B cell (primary cell): ENCODE data around the gene WDR38. TPM values are rescaled to one million over a fixed set of nuclear protein-coding genes. Genes with fewer than 3 reads are reported as not detected.
"Not testable (repeated sequence)": the region's sequence is repeated elsewhere in the genome, so short reads cannot be mapped to it uniquely, and the experiment has no call there.

ENCODE experiments used
- ATAC-seq: fragments of 200-7000 bp; cut with Tn5 transposase; one replicate; pipeline ENCODE4 v1.10.0; 2021; ENCODE audit warnings: low read depth, mild to moderate bottlenecking, moderate number of reproducible peaks, moderate library complexity
- CTCF ChIA-PET: fragments of 350-600 bp; sonication (Branson Sonifier 250); formaldehyde crosslinking; loops from one replicate; lab custom pipeline; 2021; ENCODE audit warnings: antibody characterized with exemption, inconsistent platforms; lab: Charles Lee
- POLR2A ChIA-PET: fragments of 350-600 bp; sonication (Branson Sonifier 250); formaldehyde crosslinking; loops from one replicate; lab custom pipeline; 2021; ENCODE audit warnings: antibody characterized with exemption; lab: Charles Lee
- DNase-seq: peaks from one replicate; pipeline ENCODE4 v3.0.0; 2013
- H2AFZ ChIP-seq: 2 replicates; pipeline ENCODE4 v1.6.1; 2012; ENCODE audit warnings: mild to moderate bottlenecking, low read depth, low read length; ENCODE audit not compliant: insufficient read depth, poor library complexity, severe bottlenecking
- H3K27ac ChIP-seq, 2 donors: 1 replicate in 1 of 2; 2 replicates in 1 of 2; pipeline ENCODE4 v1.5.1; 2012 to 2013; ENCODE audit warnings: low read length in 2 of 2, mild to moderate bottlenecking in 2 of 2, moderate library complexity in 1 of 2
- H3K27me3 ChIP-seq, 4 experiments: fragments of 200-600 bp in 1 of 4; sonication (generic) in 1 of 4; replicated peaks in 1 of 4; 1 replicate in 2 of 4; 2 replicates in 2 of 4; pipeline versions ENCODE4 v1.6.1 to v1.7.0; 2013 to 2016; ENCODE audit warnings: low read length in 3 of 4, mild to moderate bottlenecking in 2 of 4, mixed read lengths in 1 of 4, moderate library complexity in 1 of 4; ENCODE audit not compliant: insufficient read depth in 4 of 4, control insufficient read depth in 3 of 4; ENCODE audit errors: control extremely low read depth in 1 of 4
- H3K36me3 ChIP-seq, 2 experiments: replicated peaks in 1 of 2; 1 replicate in 1 of 2; 2 replicates in 1 of 2; pipeline versions ENCODE4 v1.6.1 to v1.7.1; 2013; ENCODE audit warnings: low read length in 1 of 2; ENCODE audit not compliant: insufficient read depth in 2 of 2, control insufficient read depth in 1 of 2; ENCODE audit errors: control extremely low read depth in 1 of 2, extremely low read depth in 1 of 2
- H3K4me1 ChIP-seq, 2 donors: fragments of 200-600 bp in 1 of 2; sonication (generic) in 1 of 2; 1 replicate in 1 of 2; 2 replicates in 1 of 2; pipeline versions ENCODE4 v1.5.1 to v1.6.1; 2013 to 2017; ENCODE audit warnings: low read length in 2 of 2; ENCODE audit not compliant: control insufficient read depth in 2 of 2, insufficient read depth in 2 of 2
- H3K4me2 ChIP-seq: replicated peaks from 2 replicates; pipeline ENCODE3; 2012; ENCODE audit warnings: mild to moderate bottlenecking, low read depth, low read length; ENCODE audit not compliant: poor library complexity, severe bottlenecking
- H3K4me3 ChIP-seq, 5 experiments: fragments of 200-600 bp in 1 of 5; sonication (generic) in 1 of 5; 1 replicate in 3 of 5; 2 replicates in 2 of 5; pipeline versions ENCODE4 v1.5.1 to v1.7.0; 2011 to 2016; ENCODE audit warnings: low read length in 4 of 5, mild to moderate bottlenecking in 4 of 5, low read depth in 2 of 5, control low read depth in 1 of 5, moderate library complexity in 1 of 5; ENCODE audit not compliant: insufficient read depth in 1 of 5; ENCODE audit errors: control extremely low read depth in 1 of 5, extremely low read depth in 1 of 5
- H3K79me2 ChIP-seq: fragments of 200-600 bp; sonication (generic); one replicate; pipeline ENCODE4 v1.6.0; 2016; ENCODE audit warnings: low read length; ENCODE audit not compliant: control insufficient read depth, insufficient read depth
- H3K9ac ChIP-seq: fragments of 200-600 bp; sonication (generic); 2 replicates; pipeline ENCODE4 v1.6.1; 2017; ENCODE audit warnings: mild to moderate bottlenecking, low read length, moderate library complexity
- H3K9me3 ChIP-seq, 3 donors: one replicate each; pipeline versions ENCODE4 v1.6.1 to v1.7.1; 2013; ENCODE audit warnings: low read length in 2 of 3; ENCODE audit not compliant: control insufficient read depth in 2 of 3, insufficient read depth in 1 of 3; ENCODE audit errors: control extremely low read depth in 1 of 3
- H4K20me1 ChIP-seq: 2 replicates; pipeline ENCODE4 v1.6.0; 2012; ENCODE audit warnings: mild to moderate bottlenecking, low read length; ENCODE audit not compliant: insufficient read depth, control insufficient read depth, poor library complexity, severe bottlenecking
- H3K27ac Mint-ChIP-seq: one replicate; pipeline ENCODE4 v1.8.0; 2021; ENCODE audit warnings: mixed read lengths
- H3K27me3 Mint-ChIP-seq: one replicate; pipeline ENCODE4 v1.8.0; 2021; ENCODE audit warnings: mixed read lengths
- H3K4me1 Mint-ChIP-seq: one replicate; pipeline ENCODE4 v1.8.0; 2021; ENCODE audit warnings: mixed read lengths
- H3K4me3 Mint-ChIP-seq: one replicate; pipeline ENCODE4 v1.8.0; 2021; ENCODE audit warnings: mixed read lengths
- H3K9me3 Mint-ChIP-seq: one replicate; pipeline ENCODE4 v1.8.0; 2022; ENCODE audit warnings: mixed read lengths; ENCODE audit not compliant: insufficient read depth
- EZH2 ChIP-seq: IDR thresholded peaks from 2 replicates; pipeline ENCODE4 v1.6.1; 2012; ENCODE audit warnings: borderline replicate concordance, low read depth, mild to moderate bottlenecking, moderate library complexity, low read length; ENCODE audit not compliant: insufficient read depth, poor library complexity, severe bottlenecking
- WGBS: methylation state at CpG from one replicate; pipeline ENCODE4 v1.1.5; 2013; ENCODE audit warnings: missing lambda C conversion rate; ENCODE audit not compliant: insufficient coverage; 5-methylcytosine and 5-hydroxymethylcytosine counted together
- intact Hi-C: fragments of 100-400 bp; cut with micrococcal nuclease; formaldehyde crosslinking; loops from one replicate; pipeline ENCODE4 v1.10.0; 2022
- polyA plus RNA-seq: library from polyadenylated mRNA; depleted of rRNA; stranded (reverse); fragments of >200 nt; gene quantifications from 2 replicates; pipeline ENCODE4 v1.2.3, GENCODE V29; 2012
- total RNA-seq, 2 donors: library from RNA; stranded (reverse); fragments of 120-200 nt in 1 of 2; gene quantifications; 1 replicate in 1 of 2; 2 replicates in 1 of 2; pipeline versions ENCODE4 v1.2.3 to v1.2.4, GENCODE V29; 2013 to 2022
- TF ChIP-seq, protein P1 (sequence below): fragments of 200-600 bp; IDR thresholded peaks from one replicate; pipeline ENCODE4 v1.8.0; 2022; ENCODE audit warnings: antibody characterized with exemption, mild to moderate bottlenecking

The WDR38 gene
- total and polyA plus RNA-seq, 2 donors (not counting 1 experiment from before 2014, with no cell fraction given): not detected

- H3K9me3 Mint-ChIP-seq: no peaks in the 10 kb centered on the region
- Histone ChIP-seq H3K27me3 (peaks cover 0 to 6% (median 0%) of the 10 kb centered on the region in 4 experiments), H3K4me2 (no peak overlapping the region), H3K79me2 (no peaks in the 10 kb centered on the region), H3K4me1 (no peaks in the 10 kb centered on the region), H3K9me3 (no peaks in the 10 kb centered on the region), H3K36me3 (no peaks in the 10 kb centered on the region), H4K20me1 (no peaks in the 10 kb centered on the region), H2AFZ (no peak overlapping the region), H3K4me3 (no peak overlapping the region), H3K27ac (no peak overlapping the region), H3K9ac (no peak overlapping the region)
- DNase-seq: no peak
- CTCF ChIA-PET: interaction anchor here (0.7 to 0.8 kb wide), 3 partner anchors 30 to 71 kb away, joined by 3 to 4 read pairs (median 4); no protein-coding TSS in a partner anchor
- no peak for TF ChIP-seq EZH2
- TF ChIP-seq, protein P1, sequence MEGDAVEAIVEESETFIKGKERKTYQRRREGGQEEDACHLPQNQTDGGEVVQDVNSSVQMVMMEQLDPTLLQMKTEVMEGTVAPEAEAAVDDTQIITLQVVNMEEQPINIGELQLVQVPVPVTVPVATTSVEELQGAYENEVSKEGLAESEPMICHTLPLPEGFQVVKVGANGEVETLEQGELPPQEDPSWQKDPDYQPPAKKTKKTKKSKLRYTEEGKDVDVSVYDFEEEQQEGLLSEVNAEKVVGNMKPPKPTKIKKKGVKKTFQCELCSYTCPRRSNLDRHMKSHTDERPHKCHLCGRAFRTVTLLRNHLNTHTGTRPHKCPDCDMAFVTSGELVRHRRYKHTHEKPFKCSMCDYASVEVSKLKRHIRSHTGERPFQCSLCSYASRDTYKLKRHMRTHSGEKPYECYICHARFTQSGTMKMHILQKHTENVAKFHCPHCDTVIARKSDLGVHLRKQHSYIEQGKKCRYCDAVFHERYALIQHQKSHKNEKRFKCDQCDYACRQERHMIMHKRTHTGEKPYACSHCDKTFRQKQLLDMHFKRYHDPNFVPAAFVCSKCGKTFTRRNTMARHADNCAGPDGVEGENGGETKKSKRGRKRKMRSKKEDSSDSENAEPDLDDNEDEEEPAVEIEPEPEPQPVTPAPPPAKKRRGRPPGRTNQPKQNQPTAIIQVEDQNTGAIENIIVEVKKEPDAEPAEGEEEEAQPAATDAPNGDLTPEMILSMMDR: no peak
- no peak overlapping the region for H3K27ac Mint-ChIP-seq
- H3K27me3 Mint-ChIP-seq: peaks cover 3% of the 10 kb centered on the region
- POLR2A ChIA-PET: no interaction called here
- no peak overlapping the region for H3K4me3 Mint-ChIP-seq
- H3K4me1 Mint-ChIP-seq: no peaks in the 10 kb centered on the region
- no peak for ATAC-seq
- 70% methylated on average over 4 of the region's 4 CpGs for WGBS
- intact Hi-C loops: no loop called here
These were observed 9.0 kb upstream of the WDR38 start for GRCh38 chr9:124844291-124844690.

DNA sequence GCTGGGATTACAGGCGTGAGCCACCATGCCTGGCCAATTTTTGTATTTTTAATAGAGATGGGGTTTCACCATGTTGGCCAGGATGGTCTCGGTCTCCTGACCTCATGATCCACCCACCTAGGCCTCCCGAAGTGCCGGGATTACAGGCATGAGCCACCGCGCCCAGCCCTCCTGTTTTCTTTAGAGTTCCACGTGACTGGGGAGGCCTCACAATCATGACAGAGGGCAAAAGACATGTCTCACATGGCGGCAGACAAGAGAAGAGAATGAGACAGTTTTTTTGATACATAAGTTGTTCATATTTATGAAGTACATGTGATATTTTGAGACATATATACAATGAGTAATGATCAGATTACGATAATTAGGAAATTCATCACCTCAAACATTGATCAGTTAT is 6.8 kb upstream of the WDR38 start:
- H3K36me3 ChIP-seq, POLR2A ChIA-PET, H3K4me3 ChIP-seq, H3K9ac ChIP-seq, H3K4me3 Mint-ChIP-seq, H3K27ac Mint-ChIP-seq, ATAC-seq, H3K4me1 Mint-ChIP-seq, H3K9me3 Mint-ChIP-seq, H3K27me3 ChIP-seq, H3K27ac ChIP-seq, H3K9me3 ChIP-seq, H2AFZ ChIP-seq, H3K79me2 ChIP-seq, intact Hi-C loops, H3K4me2 ChIP-seq, H3K27me3 Mint-ChIP-seq, DNase-seq, H3K4me1 ChIP-seq, H4K20me1 ChIP-seq: not testable (repeated sequence)
- WGBS: no CpG with 5 or more reads among the region's 9 CpGs
- CTCF ChIA-PET: interaction anchor here (0.7 to 1.7 kb wide), 3 partner anchors 70 to 629 kb away, joined by 3 to 6 read pairs (median 5); partner anchors contain the start of gene OLFML2A
